HG03039 (cell line): Measurements from ENCODE around the gene SMPD4.
"Not testable (repeated sequence)": the region's sequence is repeated elsewhere in the genome, so short reads cannot be mapped to it uniquely, and the experiment has no call there.

Experiments
- ATAC-seq: cut with Tn5 transposase; IDR thresholded peaks from one replicate; pipeline ENCODE4 v1.9.1; 2021; ENCODE audit warnings: mild to moderate bottlenecking, moderate library complexity; ENCODE audit not compliant: unreplicated experiment

SMPD4 gene

GRCh38 chr2:130141002-130141401, 40.4 kb downstream of the SMPD4 start:
- ATAC-seq, result not testable (repeated sequence)

GRCh38 chr2:130140516-130140915, 40.9 kb downstream of the SMPD4 start:
- ATAC-seq, result not testable (repeated sequence)

GRCh38 chr2:130139331-130140280, 41.8 kb downstream of the SMPD4 start:
- not testable (repeated sequence) for ATAC-seq

GRCh38 chr2:130138841-130139251, 42.6 kb downstream of the SMPD4 start:
- ATAC-seq, result not testable (repeated sequence)

- not testable (repeated sequence) for ATAC-seq
Observed at GRCh38 chr2:130138326-130138725, 43.1 kb downstream of the SMPD4 start.

GRCh38 chr2:130137118-130137517, 44.3 kb downstream of the SMPD4 start:
- not testable (repeated sequence) for ATAC-seq

GRCh38 chr2:130136546-130136945, 44.9 kb downstream of the SMPD4 start:
- ATAC-seq, result not testable (repeated sequence)

- ATAC-seq, result no peak
Observed at GRCh38 chr2:130135692-130136541, 45.5 kb downstream of the SMPD4 start.

GRCh38 chr2:130129120-130129829, 52.1 kb downstream of the SMPD4 start, which contains the start of gene POTEF:
Gene POTEF, minus strand, starts transcription at chr2:130129222. Its CDS starts 8,707 bp downstream, at chr2:130120515.
- not testable (repeated sequence) for ATAC-seq

GRCh38 chr2:130128464-130128863, 52.9 kb downstream of the SMPD4 start:
- ATAC-seq, result not testable (repeated sequence)

GRCh38 chr2:130127726-130128125, 53.7 kb downstream of the SMPD4 start:
- not testable (repeated sequence) for ATAC-seq

GRCh38 chr2:130120924-130121323, 60.5 kb downstream of the SMPD4 start:
- not testable (repeated sequence) for ATAC-seq

- ATAC-seq, result not testable (repeated sequence)
Observed at GRCh38 chr2:130102597-130103363, 78.6 kb downstream of the SMPD4 start.
